GM23338 (cell line): ENCODE measurements around the gene DRD2.

Source experiments
- EZH2 ChIP-seq: fragments of 200-600 bp; sonication (generic); IDR thresholded peaks from one replicate; pipeline ENCODE4 v1.8.0; 2017; ENCODE audit warnings: antibody characterized with exemption, mild to moderate bottlenecking, low read depth; ENCODE audit not compliant: unreplicated experiment
- EZH2phosphoT487 ChIP-seq: fragments of 200-600 bp; sonication (generic); IDR thresholded peaks from one replicate; pipeline ENCODE4 v1.8.1; 2018; ENCODE audit warnings: antibody characterized with exemption; ENCODE audit not compliant: unreplicated experiment
- POLR2AphosphoS5 ChIP-seq: IDR thresholded peaks from 2 replicates; pipeline ENCODE4 v1.6.1; 2016; ENCODE audit warnings: antibody characterized with exemption, low read depth
- TF ChIP-seq, protein P1 (sequence below), 2 experiments: fragments of 200-600 bp in 1 of 2; sonication (generic) in 1 of 2; conservative IDR thresholded peaks; 2 replicates each; pipeline versions ENCODE4 v1.5.1 to v1.6.1; 2016 to 2017; ENCODE audit warnings: antibody characterized with exemption in 2 of 2, low read depth in 2 of 2, mild to moderate bottlenecking in 2 of 2, moderate library complexity in 1 of 2

- TF ChIP-seq, protein P1, sequence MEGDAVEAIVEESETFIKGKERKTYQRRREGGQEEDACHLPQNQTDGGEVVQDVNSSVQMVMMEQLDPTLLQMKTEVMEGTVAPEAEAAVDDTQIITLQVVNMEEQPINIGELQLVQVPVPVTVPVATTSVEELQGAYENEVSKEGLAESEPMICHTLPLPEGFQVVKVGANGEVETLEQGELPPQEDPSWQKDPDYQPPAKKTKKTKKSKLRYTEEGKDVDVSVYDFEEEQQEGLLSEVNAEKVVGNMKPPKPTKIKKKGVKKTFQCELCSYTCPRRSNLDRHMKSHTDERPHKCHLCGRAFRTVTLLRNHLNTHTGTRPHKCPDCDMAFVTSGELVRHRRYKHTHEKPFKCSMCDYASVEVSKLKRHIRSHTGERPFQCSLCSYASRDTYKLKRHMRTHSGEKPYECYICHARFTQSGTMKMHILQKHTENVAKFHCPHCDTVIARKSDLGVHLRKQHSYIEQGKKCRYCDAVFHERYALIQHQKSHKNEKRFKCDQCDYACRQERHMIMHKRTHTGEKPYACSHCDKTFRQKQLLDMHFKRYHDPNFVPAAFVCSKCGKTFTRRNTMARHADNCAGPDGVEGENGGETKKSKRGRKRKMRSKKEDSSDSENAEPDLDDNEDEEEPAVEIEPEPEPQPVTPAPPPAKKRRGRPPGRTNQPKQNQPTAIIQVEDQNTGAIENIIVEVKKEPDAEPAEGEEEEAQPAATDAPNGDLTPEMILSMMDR (conservative IDR thresholded peaks at IDR 0.05; ENCODE audit: low read depth in 2 of 2): no peak
- TF ChIP-seq POLR2AphosphoS5: no peak
- no peak for TF ChIP-seq EZH2
- TF ChIP-seq EZH2phosphoT487: no peak
These were observed 42.2 kb upstream of the DRD2 start for GRCh38 chr11:113517361-113517760.
